GM06990 (cell line): ENCODE measurements around the gene FAXDC2.
A peak's percentile ranks its signal among the peaks of the same experiment; 100 is the strongest.

ENCODE experiments used
- DNase-seq: peaks from one replicate; pipeline ENCODE4 v3.0.0-alpha.2; 2011; ENCODE audit not compliant: insufficient read length; ENCODE audit errors: extremely low read depth
- H3K27me3 ChIP-seq: replicated peaks from 2 replicates; pipeline ENCODE4 v1.6.0; 2011; ENCODE audit warnings: low read length; ENCODE audit not compliant: control insufficient read depth, insufficient read depth
- H3K36me3 ChIP-seq: 2 replicates; pipeline ENCODE4 v1.5.1; 2011; ENCODE audit warnings: low read length; ENCODE audit not compliant: control insufficient read depth, insufficient read depth
- H3K4me3 ChIP-seq: replicated peaks from 2 replicates; pipeline ENCODE4 v1.5.1; 2011; ENCODE audit warnings: low read depth, mild to moderate bottlenecking, control low read depth, low read length
- TF ChIP-seq, protein P1 (sequence below): IDR thresholded peaks from 2 replicates; pipeline ENCODE4 v1.5.1; 2011; ENCODE audit warnings: low read length, control low read depth, mild to moderate bottlenecking, inconsistent platforms; ENCODE audit not compliant: insufficient read depth, poor library complexity, severe bottlenecking

FAXDC2 gene

DNA sequence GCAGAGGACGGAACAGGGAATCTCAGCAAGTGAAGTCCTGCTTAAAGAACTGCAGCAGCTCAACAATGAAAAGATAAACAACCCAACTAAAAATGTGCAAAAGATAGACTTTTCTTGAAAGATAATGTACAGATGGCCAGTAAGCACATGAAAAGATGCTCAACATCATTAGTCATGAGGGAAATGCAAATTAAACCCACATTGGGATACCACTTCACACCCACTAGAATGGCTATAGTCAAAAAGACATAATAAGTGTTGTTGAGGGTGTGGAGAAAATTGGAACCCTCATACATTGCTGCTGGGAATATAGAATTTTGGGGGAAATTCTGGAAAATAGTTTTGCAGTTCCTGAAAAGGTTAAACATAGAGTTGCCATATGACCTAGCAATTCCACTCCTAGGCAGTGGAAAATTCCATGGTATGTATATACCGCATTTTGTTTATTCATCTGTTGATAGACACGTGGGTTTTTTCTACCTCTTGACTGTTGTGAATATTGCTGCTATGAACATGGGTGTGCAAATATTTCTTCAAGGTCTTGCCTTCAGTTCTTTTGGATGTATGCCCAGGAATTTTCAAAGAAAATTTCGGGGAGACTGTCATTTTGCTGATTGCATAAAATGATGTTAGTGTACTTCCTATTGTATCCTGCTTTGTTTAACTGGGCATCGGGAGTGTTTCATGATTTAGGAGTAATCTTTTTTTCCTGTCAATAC, 15.2 kb upstream of the FAXDC2 start:
- H3K36me3 ChIP-seq: peaks cover 14% of the 10 kb centered on the region

DNA sequence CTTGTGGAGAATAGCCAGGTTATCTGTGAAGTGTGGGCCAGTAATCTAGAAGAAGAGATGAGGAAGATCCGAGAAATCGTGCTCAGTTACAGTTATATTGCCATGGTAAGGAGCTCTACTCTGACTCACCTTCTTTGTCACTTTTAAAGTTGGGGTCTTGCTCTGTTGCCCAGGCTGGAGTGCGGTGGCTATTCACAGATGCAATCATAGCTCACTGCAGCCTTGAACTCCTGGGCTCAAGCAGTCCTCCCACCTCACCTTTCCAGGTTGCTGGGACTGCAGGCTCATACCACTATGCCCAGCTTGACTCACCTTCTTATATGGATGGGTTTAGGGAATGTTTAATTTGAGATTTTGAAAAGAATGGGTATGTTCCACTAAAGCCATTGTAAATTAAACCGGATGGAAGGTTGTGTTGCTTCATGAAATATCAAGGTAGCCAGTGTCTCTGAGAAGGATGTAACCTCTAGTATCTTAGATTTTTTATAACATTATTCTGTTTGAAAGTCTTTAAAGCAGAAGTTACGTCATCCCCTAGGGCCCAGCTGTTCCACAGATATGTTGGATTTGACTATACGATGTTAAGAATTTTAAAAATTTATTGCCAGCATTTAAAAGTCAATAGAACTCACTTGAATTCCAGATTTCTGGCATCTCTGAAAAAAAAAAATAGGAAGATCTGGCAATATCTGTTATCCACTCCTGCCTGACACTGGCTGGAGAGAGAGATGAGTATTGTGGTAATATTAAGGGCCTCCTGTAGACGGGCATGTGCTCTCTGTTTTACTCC, 13.1 kb upstream of the FAXDC2 start:
- no peak for DNase-seq
- TF ChIP-seq, protein P1, sequence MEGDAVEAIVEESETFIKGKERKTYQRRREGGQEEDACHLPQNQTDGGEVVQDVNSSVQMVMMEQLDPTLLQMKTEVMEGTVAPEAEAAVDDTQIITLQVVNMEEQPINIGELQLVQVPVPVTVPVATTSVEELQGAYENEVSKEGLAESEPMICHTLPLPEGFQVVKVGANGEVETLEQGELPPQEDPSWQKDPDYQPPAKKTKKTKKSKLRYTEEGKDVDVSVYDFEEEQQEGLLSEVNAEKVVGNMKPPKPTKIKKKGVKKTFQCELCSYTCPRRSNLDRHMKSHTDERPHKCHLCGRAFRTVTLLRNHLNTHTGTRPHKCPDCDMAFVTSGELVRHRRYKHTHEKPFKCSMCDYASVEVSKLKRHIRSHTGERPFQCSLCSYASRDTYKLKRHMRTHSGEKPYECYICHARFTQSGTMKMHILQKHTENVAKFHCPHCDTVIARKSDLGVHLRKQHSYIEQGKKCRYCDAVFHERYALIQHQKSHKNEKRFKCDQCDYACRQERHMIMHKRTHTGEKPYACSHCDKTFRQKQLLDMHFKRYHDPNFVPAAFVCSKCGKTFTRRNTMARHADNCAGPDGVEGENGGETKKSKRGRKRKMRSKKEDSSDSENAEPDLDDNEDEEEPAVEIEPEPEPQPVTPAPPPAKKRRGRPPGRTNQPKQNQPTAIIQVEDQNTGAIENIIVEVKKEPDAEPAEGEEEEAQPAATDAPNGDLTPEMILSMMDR: no peak
- Histone ChIP-seq H3K27me3 (no peaks in the 10 kb centered on the region), H3K4me3 (no peak overlapping the region), H3K36me3 (peaks cover 8% of the 10 kb centered on the region)

More for the DNA sequence above, 15.2 kb upstream of the FAXDC2 start:
- DNase-seq: no peak
- H3K4me3 ChIP-seq: no peak overlapping the region
- H3K27me3 ChIP-seq: no peaks in the 10 kb centered on the region
- TF ChIP-seq, protein P1: no peak

DNA sequence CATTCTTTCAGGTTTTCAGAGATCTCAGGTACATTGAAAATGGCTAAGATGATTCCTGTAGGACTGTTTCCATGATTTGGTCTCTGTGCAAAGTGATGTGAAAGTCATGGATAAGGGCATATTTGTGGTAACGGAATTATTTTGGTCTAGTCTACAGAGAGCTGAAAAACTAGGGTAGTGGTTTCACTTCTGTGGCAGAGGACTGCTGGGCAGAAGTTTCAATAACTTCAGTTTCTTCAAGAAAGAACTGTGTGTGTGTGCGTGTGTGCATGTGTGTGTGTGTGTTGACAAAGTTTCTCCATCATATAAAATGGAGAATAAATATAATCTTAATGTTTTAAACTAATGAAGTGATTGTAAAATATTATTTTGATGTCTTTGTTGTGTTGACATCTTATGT, 12.4 kb upstream of the FAXDC2 start:
- TF ChIP-seq, protein P1: no peak

DNA sequence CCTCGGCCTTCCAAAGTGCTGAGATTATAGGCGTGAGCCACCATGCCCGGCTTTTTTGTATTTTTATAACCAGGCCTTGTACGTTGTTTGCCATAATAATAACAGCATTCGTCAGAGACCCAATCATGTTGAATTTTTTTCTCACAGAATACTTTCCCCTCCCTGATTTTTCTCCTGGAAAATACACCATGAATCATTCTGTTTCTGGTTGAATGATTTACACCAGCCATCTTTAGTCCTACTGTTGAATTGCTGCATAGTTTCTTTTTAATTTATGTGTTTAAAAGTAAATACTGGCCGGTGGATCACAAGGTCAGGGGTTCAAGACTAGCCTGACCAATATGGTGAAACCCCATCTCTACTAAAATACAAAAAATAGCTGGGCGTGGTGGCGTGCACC, 11.5 kb upstream of the FAXDC2 start:
- no peak overlapping the region for H3K4me3 ChIP-seq
- TF ChIP-seq, protein P1: no peak
- no peaks in the 10 kb centered on the region for H3K27me3 ChIP-seq
- peaks cover 6% of the 10 kb centered on the region for H3K36me3 ChIP-seq
- DNase-seq: no peak

More for the DNA sequence above, 12.4 kb upstream of the FAXDC2 start:
- Histone ChIP-seq H3K27me3 (no peaks in the 10 kb centered on the region), H3K4me3 (no peak overlapping the region; the same call in 1 of the 2 replicates), H3K36me3 (peaks cover 6% of the 10 kb centered on the region)
- DNase-seq: no peak

DNA sequence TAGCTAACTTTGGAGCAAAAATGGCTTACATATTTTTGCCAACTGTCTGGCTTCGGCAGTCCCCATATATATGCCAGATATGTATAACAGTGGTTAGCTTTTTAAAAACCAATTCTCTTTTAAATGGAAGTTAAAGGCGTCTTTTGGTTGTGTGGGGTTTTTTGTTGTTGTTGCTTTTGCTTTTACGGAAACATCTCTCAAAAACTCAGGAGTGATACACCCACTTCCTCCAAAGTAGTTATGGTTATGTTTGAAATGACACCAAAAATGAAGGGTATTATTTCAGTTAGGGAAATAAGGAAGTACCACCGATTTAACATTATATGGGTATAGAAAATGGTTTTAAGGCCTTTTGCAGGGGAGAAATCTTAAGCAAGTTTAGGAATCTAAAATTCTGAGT, 10.4 kb upstream of the FAXDC2 start:
- H3K27me3 ChIP-seq: no peaks in the 10 kb centered on the region
- H3K36me3 ChIP-seq: peaks cover 3% of the 10 kb centered on the region
- DNase-seq: no peak
- H3K4me3 ChIP-seq: peak overlapping the region; percentile 68
- TF ChIP-seq, protein P1: no peak
